Smooth muscle cell (in vitro differentiated cells): ENCODE data around the gene FOXN1. TPM values are rescaled to one million over a fixed set of nuclear protein-coding genes. Genes with fewer than 3 reads are reported as not detected.

ENCODE experiments used
- DNase-seq: peaks from one replicate; lab custom pipeline; 2025; ENCODE audit not compliant: unreplicated experiment; lab: John Stamatoyannopoulos, UW
- H2AFZ ChIP-seq: fragments of 200-600 bp; sonication (generic); 2 replicates; pipeline ENCODE4 v1.6.0; 2016; ENCODE audit warnings: antibody characterized with exemption, low read depth, mild to moderate bottlenecking
- H3F3A ChIP-seq: fragments of 200-600 bp; sonication (generic); 2 replicates; pipeline ENCODE4 v1.6.0; 2017; ENCODE audit warnings: antibody characterized with exemption, low read depth
- H3K27ac ChIP-seq: fragments of 200-600 bp; sonication (generic); 2 replicates; pipeline ENCODE4 v1.5.1; 2016; ENCODE audit warnings: low read depth, mild to moderate bottlenecking
- H3K27me3 ChIP-seq: fragments of 200-600 bp; sonication (generic); 2 replicates; pipeline ENCODE4 v1.6.1; 2016; ENCODE audit warnings: low read depth, mild to moderate bottlenecking
- H3K36me3 ChIP-seq: fragments of 200-600 bp; sonication (generic); 2 replicates; pipeline ENCODE4 v1.5.1; 2016; ENCODE audit warnings: low read depth
- H3K4me1 ChIP-seq: fragments of 200-600 bp; sonication (generic); 2 replicates; pipeline ENCODE4 v1.5.1; 2016; ENCODE audit warnings: low read depth
- H3K4me2 ChIP-seq: fragments of 200-600 bp; sonication (generic); 2 replicates; pipeline ENCODE4 v1.6.0; 2016; ENCODE audit warnings: mild to moderate bottlenecking
- H3K4me3 ChIP-seq: fragments of 200-600 bp; sonication (generic); 2 replicates; pipeline ENCODE4 v1.5.1; 2016; ENCODE audit warnings: mild to moderate bottlenecking
- H3K79me2 ChIP-seq: fragments of 200-600 bp; sonication (generic); 2 replicates; pipeline ENCODE4 v1.6.0; 2016; ENCODE audit warnings: low read depth, mild to moderate bottlenecking
- H3K9ac ChIP-seq: fragments of 200-600 bp; sonication (generic); 2 replicates; pipeline ENCODE4 v1.6.0; 2016; ENCODE audit warnings: low read depth
- H3K9me3 ChIP-seq: fragments of 200-600 bp; sonication (generic); replicated peaks from 2 replicates; pipeline ENCODE4 v1.5.1; 2016; ENCODE audit warnings: low read depth
- H4K20me1 ChIP-seq: fragments of 200-600 bp; sonication (generic); 2 replicates; pipeline ENCODE4 v1.6.0; 2016; ENCODE audit warnings: low read depth
- CTCF ChIP-seq: fragments of 200-600 bp; sonication (generic); IDR thresholded peaks from 2 replicates; pipeline ENCODE4 v1.5.1; 2017; ENCODE audit warnings: borderline replicate concordance, mild to moderate bottlenecking, antibody characterized with exemption; ENCODE audit not compliant: insufficient read depth, poor library complexity, severe bottlenecking
- WGBS: methylation state at CpG from one replicate; pipeline ENCODE4 v1.1.7; 2016; ENCODE audit warnings: low lambda C conversion rate; 5-methylcytosine and 5-hydroxymethylcytosine counted together
- polyA plus RNA-seq: library from polyadenylated mRNA; unstranded; fragments of >200 nt; fragmentation: Nextera tagmentation; extraction: Ambion mirVana; gene quantifications from 2 replicates; pipeline ENCODE4 v1.2.1, GENCODE V29; 2016
- total RNA-seq: library from RNA; depleted of rRNA; stranded (reverse); fragments of >200 nt; gene quantifications from 2 replicates; pipeline ENCODE4 v1.2.3, GENCODE V29; 2014

FOXN1 gene
- total and polyA plus RNA-seq, 2 experiments from 2014 or later: 0.36 TPM; not detected in 1

GRCh38 chr17:28478712-28479615 lies 27.2 kb upstream of the FOXN1 start:
- no peaks in the 10 kb centered on the region for H3K9me3 ChIP-seq
- WGBS: 57% methylated on average over 3 of the region's 3 CpGs
- H2AFZ ChIP-seq: no peak overlapping the region
- H3K27me3 ChIP-seq: no peaks in the 10 kb centered on the region
- H3K36me3 ChIP-seq: no peaks in the 10 kb centered on the region
- no peak for DNase-seq
- no peaks in the 10 kb centered on the region for H4K20me1 ChIP-seq
- no peak for TF ChIP-seq CTCF
- no peak overlapping the region for H3K4me2 ChIP-seq
- H3K9ac ChIP-seq: no peak overlapping the region
- H3K4me3 ChIP-seq: no peak overlapping the region
- no peaks in the 10 kb centered on the region for H3F3A ChIP-seq
- no peaks in the 10 kb centered on the region for H3K79me2 ChIP-seq
- no peaks in the 10 kb centered on the region for H3K4me1 ChIP-seq
- H3K27ac ChIP-seq: no peak overlapping the region

- Histone ChIP-seq H3K79me2 (no peaks in the 10 kb centered on the region), H3K4me2 (no peak overlapping the region), H3K4me1 (no peaks in the 10 kb centered on the region), H2AFZ (no peak overlapping the region), H3K27me3 (no peaks in the 10 kb centered on the region), H3K27ac (no peak overlapping the region), H3K9me3 (no peaks in the 10 kb centered on the region), H3K9ac (no peak overlapping the region), H4K20me1 (no peaks in the 10 kb centered on the region), H3K4me3 (no peak overlapping the region), H3K36me3 (no peaks in the 10 kb centered on the region), H3F3A (no peaks in the 10 kb centered on the region)
- no peak for TF ChIP-seq CTCF
- WGBS: 86% methylated on average over 5 of the region's 5 CpGs
- no peak for DNase-seq
Measured at GRCh38 chr17:28480278-28480677, 25.9 kb upstream of the FOXN1 start.

GRCh38 chr17:28480799-28481571 lies 25.2 kb upstream of the FOXN1 start:
- no peak overlapping the region for H3K4me2 ChIP-seq
- H3K9ac ChIP-seq: no peak overlapping the region
- DNase-seq: no peak
- no peaks in the 10 kb centered on the region for H3F3A ChIP-seq
- no peak overlapping the region for H3K4me3 ChIP-seq
- no peaks in the 10 kb centered on the region for H4K20me1 ChIP-seq
- no peaks in the 10 kb centered on the region for H3K4me1 ChIP-seq
- H3K27ac ChIP-seq: no peak overlapping the region
- H3K79me2 ChIP-seq: no peaks in the 10 kb centered on the region
- no peaks in the 10 kb centered on the region for H3K36me3 ChIP-seq
- H3K27me3 ChIP-seq: no peaks in the 10 kb centered on the region
- 70% methylated on average over 10 of the region's 10 CpGs for WGBS
- H2AFZ ChIP-seq: no peak overlapping the region
- TF ChIP-seq CTCF: no peak
- H3K9me3 ChIP-seq: no peaks in the 10 kb centered on the region
